GM21717 (cell line): ENCODE data around the gene GSN.

Experiments
- ATAC-seq: cut with Tn5 transposase; IDR thresholded peaks from one replicate; pipeline ENCODE4 v1.9.1; 2021; ENCODE audit warnings: mild to moderate bottlenecking, moderate library complexity; ENCODE audit not compliant: unreplicated experiment

GSN gene

GRCh38 chr9:121267689-121268597 is at the start of gene GSN:
TSS of gene GSN (plus strand) at chr9:121268162. CDS start at chr9:121301972, 33,810 bp downstream.
- ATAC-seq = peak; percentile 59

DNA sequence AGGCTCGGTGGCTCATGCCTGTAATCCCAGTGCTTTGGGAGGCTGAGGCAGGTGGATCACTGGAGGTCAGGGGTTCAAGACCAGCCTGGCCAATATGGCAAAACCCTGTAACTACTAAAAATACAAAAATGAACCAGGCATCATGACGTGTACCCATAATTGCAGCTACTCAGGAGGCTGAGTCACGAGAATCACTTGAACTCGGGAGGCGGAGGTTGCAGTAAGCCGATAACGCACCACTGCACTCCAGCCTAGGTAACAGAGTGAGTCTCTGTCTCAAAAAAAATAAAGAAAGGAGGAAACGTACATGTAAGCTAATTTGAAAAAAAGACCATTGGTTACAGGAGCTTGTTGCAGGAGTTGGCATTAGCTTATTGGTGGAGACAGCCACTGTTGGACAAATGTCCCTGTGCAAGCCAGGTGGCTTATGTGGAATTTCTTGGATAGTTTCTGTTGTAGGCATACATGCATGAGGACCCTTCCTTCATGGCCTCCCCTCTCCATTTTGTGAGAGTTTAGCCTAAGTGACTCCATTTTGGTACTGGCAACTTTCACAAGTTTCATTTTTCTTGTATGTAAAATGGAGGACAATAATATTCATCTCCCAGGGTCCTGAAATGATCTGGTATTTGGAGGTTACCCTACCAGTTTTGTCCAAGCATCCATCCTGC is 49.5 kb upstream of the GSN start:
- no peak for ATAC-seq

DNA sequence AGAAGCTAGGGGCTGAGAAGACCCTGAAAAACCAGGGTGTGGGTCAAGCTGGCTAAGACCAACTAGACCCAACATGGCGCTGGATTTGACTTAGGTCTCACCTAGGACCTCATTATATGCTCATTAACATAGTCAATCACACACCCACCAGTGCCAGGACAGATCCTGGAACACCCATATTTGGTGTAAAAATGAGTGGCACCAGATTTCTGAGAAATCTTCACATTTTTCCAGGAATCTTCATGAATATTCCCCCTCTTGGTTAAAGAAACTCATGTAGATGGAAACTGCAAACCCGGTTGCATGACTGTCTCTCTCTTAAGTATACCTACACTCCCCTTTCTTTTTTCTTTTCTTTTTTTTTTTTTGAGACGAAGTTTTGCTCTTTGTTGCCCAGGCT is 48.4 kb upstream of the GSN start:
- ATAC-seq = no peak

- ATAC-seq = no peak
Measured at GRCh38 chr9:121220996-121221663, 46.8 kb upstream of the GSN start.

- ATAC-seq = no peak
Measured at GRCh38 chr9:121221664-121222055, 46.3 kb upstream of the GSN start.

DNA sequence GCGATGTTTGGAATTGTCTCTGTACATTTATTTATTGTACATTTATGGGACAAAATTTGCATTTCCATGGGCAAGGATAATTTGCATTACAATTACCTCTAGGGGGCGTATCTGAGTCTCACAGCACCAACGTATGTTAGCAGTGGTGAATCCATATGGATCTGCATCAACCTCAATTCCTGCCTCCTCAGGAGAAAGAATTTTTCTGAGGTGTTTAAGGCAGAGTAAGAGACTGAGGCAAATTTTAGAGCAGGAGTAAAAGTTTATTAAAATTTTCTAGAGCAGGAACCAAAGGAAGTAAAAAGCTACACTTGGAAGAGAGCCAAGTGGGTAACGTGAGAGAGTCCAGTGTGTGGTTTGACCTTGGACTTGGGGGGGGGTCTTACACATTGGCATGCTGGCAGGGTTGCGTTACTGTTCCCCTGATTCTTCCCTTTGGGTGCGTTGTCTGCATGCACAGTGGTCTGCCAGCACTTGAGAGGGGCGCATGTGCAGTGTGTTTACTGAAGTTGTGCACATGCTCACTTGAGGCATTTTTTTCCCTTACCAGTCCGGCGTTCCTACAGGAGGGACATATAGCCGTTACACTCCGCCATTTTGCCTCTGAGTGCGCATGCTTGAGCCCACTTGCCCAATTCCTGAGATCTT is 45.3 kb upstream of the GSN start:
- no peak for ATAC-seq

- no peak for ATAC-seq
Measured at GRCh38 chr9:121225240-121225639, 42.7 kb upstream of the GSN start.

GRCh38 chr9:121226175-121226574 is 41.8 kb upstream of the GSN start:
- no peak for ATAC-seq

GRCh38 chr9:121227862-121228261 is 40.1 kb upstream of the GSN start:
- ATAC-seq = no peak

DNA sequence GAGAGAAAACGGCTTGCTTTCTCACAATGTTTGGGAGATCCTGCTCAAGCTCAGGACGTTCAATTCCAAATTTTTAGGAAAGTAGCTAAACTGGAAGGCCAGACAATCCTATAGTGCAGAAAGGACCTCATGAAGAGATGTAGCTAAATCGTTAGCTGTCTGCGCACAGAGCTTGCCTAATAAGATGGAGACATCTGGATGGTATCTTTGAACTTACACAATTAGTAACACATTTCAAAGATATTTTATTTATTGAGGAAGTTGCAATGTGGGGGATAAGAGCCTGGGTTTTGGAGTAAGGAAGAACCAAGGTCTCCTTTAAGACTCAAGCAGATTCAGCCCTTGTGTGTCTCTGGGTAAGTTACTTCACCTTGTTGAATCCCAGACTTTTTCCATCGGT is 37.7 kb upstream of the GSN start:
- no peak for ATAC-seq

GRCh38 chr9:121232251-121232650 is 35.7 kb upstream of the GSN start:
- ATAC-seq = no peak

GRCh38 chr9:121233906-121234831 is 33.8 kb upstream of the GSN start:
- no peak for ATAC-seq

GRCh38 chr9:121234832-121235161 is 33.2 kb upstream of the GSN start:
- ATAC-seq = no peak

DNA sequence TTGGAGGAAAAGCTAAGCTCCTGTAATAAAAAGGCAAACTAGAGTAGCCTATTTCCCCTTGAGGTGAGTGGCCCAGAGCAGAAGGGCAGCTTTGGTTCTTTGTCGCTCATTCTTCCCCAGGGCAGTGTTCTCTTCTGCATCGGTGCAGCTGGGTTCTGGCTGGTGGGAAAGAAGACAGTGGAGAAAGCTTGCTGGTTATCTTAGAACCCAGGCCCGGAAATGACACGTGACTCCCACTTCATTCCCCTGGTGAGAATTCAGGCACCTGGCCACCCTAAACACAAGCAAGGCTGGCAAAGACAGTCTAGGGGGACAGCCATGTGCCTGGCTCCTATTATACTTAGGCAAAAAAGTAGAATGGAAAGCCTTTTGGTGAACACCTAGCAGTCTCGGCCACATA is 32.5 kb upstream of the GSN start:
- no peak for ATAC-seq

- no peak for ATAC-seq
Measured at GRCh38 chr9:121237916-121238315, 30.0 kb upstream of the GSN start.

DNA sequence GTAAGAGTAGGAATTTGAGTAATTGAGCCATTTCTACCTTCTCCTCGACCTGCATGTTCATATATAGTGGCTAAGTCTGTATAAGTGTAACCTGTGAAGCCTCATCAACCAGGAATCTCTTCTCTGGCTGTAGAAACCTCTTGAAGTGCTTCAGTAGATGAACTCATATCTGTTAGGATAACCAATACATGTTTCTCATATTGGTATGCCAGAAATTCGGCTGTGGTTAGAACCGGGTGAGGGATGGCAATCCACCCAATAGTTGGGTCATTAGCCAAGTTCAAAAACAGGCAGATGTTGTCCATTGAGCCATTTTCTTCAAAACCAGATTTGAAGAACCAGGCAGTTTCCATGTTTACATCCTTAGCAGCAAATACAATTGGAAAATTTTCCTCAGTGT is 28.9 kb upstream of the GSN start:
- ATAC-seq = no peak

DNA sequence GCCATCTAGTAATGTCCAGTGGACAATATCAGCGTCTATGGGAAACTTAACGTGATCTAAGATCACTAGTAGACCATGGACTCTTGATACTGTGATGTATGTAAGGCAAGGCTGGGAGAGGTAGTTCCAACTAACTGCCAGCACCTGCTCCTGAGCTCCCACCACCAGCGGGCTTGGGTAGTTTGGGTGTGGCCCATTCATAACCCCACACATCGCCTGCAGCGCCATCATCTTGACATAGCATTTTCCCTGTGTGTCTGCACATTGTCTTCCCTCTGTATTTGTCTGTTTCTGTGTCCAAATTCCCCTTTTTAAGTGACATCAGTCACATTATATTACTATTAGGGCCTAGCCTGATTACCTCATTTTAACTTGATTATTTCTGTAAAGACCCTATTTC is 28.1 kb upstream of the GSN start:
- ATAC-seq = no peak

DNA sequence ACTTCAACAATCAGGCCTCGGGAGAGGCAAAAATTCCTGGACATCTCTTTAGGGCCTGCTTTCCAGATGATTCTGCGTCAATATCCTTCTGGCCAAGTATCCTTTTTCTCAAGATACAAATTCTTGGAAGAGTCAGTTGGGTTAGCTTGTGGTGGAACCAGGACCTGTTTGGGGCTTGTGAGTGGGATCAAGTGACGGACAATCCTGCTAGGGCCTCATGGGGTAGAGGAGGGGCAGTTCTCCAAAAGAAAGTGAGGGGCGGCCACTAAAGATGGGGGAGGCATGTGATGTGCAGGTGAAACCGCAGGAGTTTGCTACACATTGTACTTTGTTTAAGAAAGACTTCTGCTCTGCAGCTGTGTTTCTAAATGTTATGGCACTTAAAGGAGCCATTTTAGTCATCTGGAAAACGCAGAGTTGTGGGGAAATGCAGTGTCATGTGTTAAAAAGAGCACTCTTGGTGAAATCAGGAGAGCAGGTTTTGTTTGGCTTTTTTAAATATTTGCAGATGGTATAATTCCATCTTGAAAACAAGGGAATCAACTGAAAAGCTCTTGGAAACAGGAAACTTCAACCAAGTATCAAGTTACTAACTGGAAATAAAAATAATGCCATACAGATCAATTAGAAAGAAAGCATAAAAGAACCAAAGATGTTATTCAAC is 27.4 kb upstream of the GSN start:
- no peak for ATAC-seq

DNA sequence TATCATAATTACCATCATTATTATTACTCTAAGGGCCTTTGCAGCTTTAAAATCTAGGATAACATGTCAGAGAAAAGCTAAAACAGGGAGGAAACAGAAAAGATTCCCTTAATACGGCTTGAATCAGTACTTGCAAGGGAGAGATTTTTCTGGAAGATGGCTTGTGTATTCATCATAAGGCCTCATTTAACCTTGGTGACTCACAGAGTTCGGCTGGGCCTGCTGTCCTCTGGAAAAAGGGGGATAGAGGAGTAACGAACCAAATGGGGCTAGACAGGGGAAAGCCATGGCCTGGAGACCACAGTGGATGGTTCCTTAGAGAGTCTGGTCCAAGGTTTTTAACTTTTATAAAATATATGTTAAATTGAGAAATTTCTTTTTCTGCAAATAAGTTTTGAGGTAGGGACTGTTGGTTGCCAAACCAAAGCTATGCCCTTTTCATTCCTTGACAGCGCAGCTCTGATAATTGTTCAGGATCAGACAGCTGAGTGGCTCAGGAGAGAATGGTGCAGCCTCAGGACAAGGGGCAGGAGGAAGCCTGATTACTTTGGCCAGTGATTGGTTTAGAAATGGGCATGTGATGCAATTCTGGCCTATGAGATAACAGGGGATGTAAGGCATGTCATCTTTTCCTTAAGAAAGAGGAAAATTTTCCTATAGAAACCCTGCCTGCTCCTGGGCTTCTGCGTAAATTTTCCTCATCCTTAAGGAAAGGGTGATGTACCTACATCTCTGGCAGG is 25.6 kb upstream of the GSN start:
- no peak for ATAC-seq
